DMS53 (cell line): ENCODE data around the gene FNDC3B.
"Not testable (repeated sequence)": the region's sequence is repeated elsewhere in the genome, so short reads cannot be mapped to it uniquely, and the experiment has no call there.

Source experiments
- DNase-seq: peaks from one replicate; lab custom pipeline; 2025; lab: John Stamatoyannopoulos, UW

The FNDC3B gene

GRCh38 chr3:172368556-172368955 lies 329.2 kb downstream of the FNDC3B start:
- not testable (repeated sequence) for DNase-seq

DNA sequence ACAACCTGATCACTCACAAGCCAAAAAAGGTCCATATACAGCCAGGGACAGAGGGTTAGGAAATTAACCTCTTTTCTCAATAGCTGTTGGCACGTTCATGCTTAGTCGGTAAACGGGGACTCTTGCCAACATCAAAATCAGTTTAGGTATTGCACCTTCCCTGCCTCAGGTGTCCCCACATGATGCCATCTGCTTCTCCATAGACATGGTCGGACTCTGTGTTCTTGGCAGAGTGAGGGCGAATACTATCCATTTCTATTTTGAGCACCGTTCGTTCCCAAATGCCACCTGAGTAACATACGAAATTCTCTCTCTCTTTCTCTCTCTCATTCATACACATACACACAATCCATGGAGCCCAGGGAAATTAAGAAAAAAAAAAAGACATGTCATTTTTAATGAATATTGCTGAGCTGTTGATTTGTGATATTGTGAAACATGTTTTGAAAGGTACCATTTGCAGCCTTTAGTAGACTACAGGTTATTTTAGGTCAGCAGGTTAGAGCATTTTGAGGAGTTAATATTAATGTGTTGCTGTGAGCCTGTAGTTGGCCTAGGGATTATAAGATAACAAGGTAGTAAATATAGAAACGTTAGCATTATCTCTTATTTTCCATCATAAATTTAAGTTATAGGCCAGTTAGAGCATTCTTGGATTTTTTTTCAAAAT lies 330.3 kb downstream of the FNDC3B start:
- no peak for DNase-seq

GRCh38 chr3:172370419-172370818 lies 331.0 kb downstream of the FNDC3B start:
- no peak for DNase-seq

DNA sequence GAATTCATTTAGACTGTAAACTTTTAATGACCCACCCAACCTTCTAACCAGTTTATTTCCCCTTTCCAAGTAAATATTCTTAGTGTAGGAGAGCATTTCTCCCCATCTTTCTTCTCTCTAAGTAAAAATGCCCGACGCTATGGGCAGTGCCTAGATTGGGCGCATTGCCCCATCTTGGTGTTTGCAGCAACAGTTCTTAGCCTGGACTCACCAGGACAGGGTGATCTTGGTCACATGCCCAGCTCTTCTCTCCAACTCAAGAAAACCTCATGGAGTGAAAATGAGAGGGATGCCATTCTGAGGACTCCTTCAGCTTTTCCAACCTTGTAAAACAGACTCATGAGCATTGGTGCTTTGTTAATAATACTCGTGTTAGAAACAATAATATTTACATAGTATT lies 332.2 kb downstream of the FNDC3B start:
- no peak for DNase-seq

DNA sequence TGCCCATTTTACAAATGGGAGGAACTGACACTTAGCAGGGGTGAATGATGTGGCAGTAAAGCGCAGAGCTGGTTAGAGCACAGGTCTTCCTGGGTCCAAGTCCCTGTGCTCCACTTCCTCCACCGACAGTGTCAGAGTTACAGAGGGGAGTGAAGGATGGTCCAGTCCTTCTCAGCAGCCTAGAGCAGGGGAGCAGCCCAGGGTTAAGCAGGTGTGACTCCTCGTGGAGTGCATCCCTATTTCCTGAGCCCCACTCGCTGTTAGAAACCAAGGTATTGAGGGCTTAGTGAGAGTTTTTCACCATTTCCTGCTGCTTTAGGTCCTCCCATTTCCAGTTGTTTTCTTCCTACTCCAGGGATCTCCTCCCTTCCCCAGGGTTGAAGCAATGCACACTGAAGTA lies 333.5 kb downstream of the FNDC3B start:
- DNase-seq, result no peak

DNA sequence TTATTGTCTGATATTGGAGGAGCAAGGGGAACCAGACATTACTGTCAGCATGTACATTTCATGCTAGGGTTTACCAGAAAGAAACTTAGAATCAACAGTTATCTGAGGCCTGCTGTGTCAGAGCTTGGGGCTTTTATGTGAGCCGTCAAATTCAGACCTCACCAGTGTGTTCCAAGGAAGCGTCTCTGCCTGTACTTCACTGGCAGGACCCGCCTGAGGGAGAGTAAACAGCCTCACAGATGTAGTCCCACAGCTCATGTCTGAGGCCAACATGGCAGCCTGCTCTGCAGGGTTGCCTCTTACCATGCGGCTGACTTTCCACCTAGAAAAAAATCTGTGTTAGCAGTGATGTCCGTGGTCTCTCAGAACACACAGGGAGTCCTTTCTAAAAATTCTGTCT lies 334.5 kb downstream of the FNDC3B start:
- DNase-seq, result no peak

DNA sequence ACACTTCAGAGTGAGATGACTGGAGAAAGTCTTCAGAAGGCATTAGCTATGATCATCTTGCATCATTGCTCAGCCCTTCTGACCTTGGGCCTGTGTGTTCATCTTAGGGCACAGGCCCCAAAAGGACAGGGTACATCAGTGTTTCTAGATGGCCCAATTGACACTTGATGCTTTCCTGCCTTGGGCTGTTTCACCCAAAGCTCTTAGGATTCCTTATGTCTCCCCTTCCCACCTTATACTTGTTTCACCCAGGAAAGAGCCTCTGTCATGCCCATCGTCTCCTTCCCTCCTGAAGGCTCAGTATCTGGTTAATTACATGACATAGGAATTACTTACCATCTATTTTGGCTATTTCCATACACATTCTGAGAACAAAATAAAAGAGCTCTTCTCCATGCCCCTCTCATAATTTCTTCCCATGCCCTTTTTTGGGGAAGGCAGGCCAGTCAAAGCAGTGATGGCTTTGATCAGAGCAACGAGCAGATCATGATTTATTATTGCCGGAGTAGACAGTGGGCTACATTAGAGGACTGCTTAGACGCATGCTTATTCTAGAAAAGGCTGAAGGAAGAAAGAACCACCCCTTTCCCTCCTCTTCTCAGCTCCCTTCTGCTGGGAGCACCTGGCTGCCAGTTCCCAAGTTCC lies 335.9 kb downstream of the FNDC3B start:
- DNase-seq, result no peak

GRCh38 chr3:172376402-172376801 lies 337.0 kb downstream of the FNDC3B start:
- no peak for DNase-seq

GRCh38 chr3:172376881-172377280 lies 337.5 kb downstream of the FNDC3B start:
- no peak for DNase-seq

- DNase-seq, result no peak
Observed at GRCh38 chr3:172378439-172378838, 339.1 kb downstream of the FNDC3B start.

DNA sequence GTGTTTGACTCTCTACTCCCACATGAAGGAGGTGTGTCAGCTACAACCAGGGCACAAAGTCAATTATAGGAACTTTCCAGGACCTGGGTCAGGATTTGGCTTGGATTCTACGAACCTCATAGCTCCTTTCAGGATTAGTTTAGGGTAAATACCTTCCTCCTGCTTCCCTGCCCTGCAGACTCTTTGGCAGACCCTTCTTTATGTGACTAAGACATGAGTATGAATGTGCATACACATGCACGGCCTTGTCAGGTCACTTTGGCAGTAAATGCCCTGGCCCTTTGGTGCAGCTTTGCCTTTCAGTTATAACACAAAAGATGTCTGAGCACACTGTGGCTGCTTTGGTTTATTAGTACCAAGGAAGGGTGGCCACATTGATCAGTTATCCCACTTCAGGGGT lies 340.0 kb downstream of the FNDC3B start:
- no peak for DNase-seq

GRCh38 chr3:172380632-172381031 lies 341.3 kb downstream of the FNDC3B start:
- DNase-seq, result no peak

GRCh38 chr3:172383306-172383796 lies 344.0 kb downstream of the FNDC3B start:
- DNase-seq, result no peak

GRCh38 chr3:172384836-172385235 lies 345.5 kb downstream of the FNDC3B start:
- DNase-seq, result no peak

GRCh38 chr3:172387728-172388127 lies 348.4 kb downstream of the FNDC3B start:
- DNase-seq, result no peak

GRCh38 chr3:172388412-172389078 lies 349.2 kb downstream of the FNDC3B start:
- no peak for DNase-seq

- DNase-seq, result no peak
Observed at GRCh38 chr3:172390792-172391191, 351.4 kb downstream of the FNDC3B start.

DNA sequence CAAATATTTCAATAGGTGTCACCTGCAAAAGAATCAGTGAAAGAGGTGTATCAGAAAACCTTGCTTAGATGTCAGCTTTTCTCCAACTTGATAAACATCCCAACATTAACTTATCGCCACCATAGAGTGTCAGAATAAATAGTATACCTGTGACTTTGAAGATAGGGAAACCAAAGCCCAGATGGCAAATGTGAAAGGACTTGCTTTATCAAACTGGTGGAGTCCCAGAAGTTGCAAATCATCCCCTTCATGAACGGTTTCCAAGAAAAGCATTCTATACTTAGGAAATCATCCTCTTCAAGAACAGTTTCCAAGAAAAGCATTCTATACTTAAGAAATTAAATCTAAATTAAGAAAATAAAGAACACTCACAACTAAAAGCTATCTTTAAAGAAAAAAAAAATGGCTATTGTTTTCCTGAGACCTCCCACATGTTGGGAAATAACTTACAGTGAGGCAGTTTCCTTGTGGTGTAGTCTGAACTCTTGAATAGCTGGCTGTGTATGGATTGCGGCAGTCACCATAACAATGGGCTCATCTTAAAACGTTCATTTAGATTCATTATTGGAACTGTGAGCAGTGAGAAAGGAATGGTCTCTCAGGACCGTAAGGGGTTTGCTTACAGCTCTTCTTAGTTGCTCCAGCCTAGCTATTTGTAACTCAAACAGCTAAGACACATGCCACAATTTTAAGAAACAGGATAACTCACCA lies 352.4 kb downstream of the FNDC3B start:
- DNase-seq, result no peak

GRCh38 chr3:172394692-172395091 lies 355.3 kb downstream of the FNDC3B start:
- DNase-seq, result no peak

GRCh38 chr3:172396400-172396799 lies 357.0 kb downstream of the FNDC3B start:
- no peak for DNase-seq

DNA sequence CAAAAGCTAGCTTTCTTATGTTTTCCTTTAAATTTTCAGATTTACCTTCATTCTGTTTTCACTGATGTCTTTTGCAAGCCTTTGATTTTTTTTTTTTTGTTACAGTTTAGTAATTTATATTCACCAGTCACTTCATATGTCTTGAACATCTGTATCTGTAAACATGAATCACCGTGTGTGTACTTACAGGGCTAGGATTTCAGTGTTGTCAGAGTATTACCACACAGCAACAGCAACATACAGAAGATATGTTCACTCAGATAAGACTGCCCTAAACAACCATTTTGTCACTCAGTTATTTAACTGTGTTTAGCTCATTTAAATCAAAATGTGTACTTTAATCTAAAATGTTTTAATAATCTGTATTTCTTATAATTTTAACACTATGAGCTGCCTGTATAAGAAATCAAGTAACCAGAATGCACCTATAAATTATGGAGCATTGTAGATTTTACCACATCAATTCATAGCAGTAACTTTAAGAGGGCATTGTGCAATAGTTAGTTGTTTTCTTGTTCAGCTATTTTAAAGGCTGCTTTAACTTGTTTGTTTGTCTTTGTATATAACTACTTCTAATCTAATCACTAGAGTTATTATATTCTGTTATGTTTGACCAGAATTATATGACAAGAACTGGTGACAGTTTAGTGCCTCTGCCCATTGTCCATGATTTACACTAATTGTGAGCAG lies 358.5 kb downstream of the FNDC3B start:
- DNase-seq, result peak; percentile 52

- no peak for DNase-seq
Observed at GRCh38 chr3:172398484-172398883, 359.1 kb downstream of the FNDC3B start.
